GM19397 (cell line): Measurements from ENCODE around the gene TRIM73.
"Not testable (repeated sequence)": the region's sequence is repeated elsewhere in the genome, so short reads cannot be mapped to it uniquely, and the experiment has no call there.

ENCODE experiments used
- ATAC-seq: cut with Tn5 transposase; IDR thresholded peaks from one replicate; pipeline ENCODE4 v1.9.1; 2021; ENCODE audit warnings: mild to moderate bottlenecking, moderate library complexity; ENCODE audit not compliant: unreplicated experiment

Gene TRIM73

DNA sequence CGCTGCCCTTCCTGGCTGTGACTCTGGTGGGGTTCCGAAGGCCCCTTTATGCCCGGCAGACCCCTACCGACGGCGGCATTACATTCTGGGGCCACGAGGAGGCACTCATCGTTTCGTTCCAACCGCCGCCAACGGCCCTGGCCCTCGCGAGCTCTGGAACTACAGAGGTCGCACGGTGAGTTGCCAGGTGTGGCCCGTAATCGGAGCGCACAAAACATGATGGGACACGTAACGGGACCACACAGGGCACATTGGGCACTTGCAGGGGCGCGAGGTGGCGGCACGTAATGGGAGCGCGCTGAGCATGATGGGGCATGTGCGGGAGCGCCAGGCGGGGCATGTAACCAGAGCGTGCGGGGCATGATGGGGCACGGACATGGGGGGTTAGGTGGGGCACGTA lies at the start of gene TRIM73:
TRIM73 (plus strand) TSS at position 301 of the 400 bp plus-strand sequence. CDS start 3,305 bp downstream, outside the sequence.
- ATAC-seq: not testable (repeated sequence)

- ATAC-seq: peak; percentile 61
Observed at GRCh38 chr7:75358671-75359541, 36.5 kb upstream of the TRIM73 start.

- ATAC-seq: not testable (repeated sequence)
Observed at GRCh38 chr7:75359542-75359848, 35.9 kb upstream of the TRIM73 start.

DNA sequence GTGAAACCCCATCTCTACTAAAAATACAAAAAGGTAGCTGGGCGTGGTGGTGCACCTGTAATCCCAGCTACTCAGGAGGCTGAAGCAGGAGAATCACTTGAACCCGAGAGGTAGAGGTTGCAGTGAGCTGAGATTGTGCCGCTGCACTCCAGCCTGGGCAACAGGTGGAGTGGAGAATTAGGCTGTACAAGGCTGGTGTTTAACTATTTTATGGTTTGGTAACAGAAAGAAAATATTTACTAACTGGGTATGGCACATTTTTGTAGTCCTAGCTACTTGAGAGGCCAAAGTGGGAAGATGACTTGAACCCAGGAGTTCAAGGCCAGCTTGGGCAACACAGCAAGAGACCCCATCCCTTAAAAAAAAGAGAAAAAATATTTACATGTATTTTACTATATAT lies 31.4 kb upstream of the TRIM73 start:
- ATAC-seq: not testable (repeated sequence)

GRCh38 chr7:75366643-75367042 lies 28.8 kb upstream of the TRIM73 start:
- not testable (repeated sequence) for ATAC-seq

GRCh38 chr7:75367313-75367712 lies 28.1 kb upstream of the TRIM73 start:
- not testable (repeated sequence) for ATAC-seq

GRCh38 chr7:75374144-75374518 lies 21.3 kb upstream of the TRIM73 start:
- not testable (repeated sequence) for ATAC-seq

- not testable (repeated sequence) for ATAC-seq
Observed at GRCh38 chr7:75374519-75375317, 20.7 kb upstream of the TRIM73 start.

DNA sequence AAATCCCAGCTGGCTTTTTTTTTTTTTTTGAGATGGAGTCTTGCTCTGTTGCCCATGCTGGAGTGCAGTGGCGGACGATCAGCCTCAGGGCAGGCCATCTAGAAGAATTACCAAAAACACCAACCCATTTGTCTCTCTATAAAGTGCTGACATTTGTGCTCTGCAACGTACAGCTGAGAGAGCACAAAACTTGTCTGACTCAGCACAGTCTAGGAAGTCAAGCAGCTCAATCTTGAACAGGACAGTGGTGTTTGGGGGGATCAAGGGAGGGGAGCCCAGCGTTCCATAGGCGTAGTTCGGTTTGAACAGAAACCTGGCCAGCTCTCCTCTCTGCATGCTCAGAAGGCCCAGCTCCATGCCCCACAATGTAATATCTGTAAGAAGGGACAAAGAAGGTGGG lies 2.2 kb upstream of the TRIM73 start:
- not testable (repeated sequence) for ATAC-seq

GRCh38 chr7:75397865-75398264 lies 2.4 kb downstream of the TRIM73 start:
- ATAC-seq: not testable (repeated sequence)

DNA sequence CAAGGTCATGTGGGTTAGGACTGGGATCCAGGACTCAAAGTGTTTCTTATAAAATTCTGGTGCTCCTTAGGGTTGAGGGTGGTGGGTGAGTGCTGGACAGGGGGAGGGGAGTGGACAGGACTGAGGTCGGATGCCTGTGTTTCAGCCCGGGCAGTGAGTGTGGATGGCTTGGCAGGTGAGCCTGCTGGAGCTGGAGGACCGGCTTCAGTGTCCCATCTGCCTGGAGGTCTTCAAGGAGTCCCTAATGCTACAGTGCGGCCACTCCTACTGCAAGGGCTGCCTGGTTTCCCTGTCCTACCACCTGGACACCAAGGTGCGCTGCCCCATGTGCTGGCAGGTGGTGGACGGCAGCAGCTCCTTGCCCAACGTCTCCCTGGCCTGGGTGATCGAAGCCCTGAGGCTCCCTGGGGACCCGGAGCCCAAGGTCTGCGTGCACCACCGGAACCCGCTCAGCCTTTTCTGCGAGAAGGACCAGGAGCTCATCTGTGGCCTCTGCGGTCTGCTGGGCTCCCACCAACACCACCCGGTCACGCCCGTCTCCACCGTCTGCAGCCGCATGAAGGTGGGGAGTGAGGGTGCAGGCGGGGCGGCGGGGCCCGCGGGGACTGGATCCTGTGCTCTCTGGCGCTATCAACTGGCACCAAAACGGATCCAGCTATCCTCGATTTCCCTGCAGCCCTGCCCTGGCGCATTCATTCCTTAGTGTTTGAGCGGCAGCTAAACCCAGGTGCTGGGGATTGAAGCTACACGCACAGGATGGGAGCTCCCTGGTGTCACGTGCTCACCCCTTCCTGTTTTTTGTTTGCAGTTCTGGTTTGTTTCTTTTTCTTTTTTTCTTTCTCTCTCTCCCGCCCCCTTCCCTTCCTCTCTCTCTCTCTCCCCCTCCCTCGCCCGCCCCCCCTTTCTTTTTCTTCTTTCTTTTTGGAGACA lies 3.6 kb downstream of the TRIM73 start:
- not testable (repeated sequence) for ATAC-seq

- ATAC-seq: not testable (repeated sequence)
Observed at GRCh38 chr7:75400575-75400974, 5.1 kb downstream of the TRIM73 start.

- ATAC-seq: not testable (repeated sequence)
Observed at GRCh38 chr7:75403455-75404443, 8.3 kb downstream of the TRIM73 start.

- ATAC-seq: not testable (repeated sequence)
Observed at GRCh38 chr7:75404663-75405062, 9.2 kb downstream of the TRIM73 start.

DNA sequence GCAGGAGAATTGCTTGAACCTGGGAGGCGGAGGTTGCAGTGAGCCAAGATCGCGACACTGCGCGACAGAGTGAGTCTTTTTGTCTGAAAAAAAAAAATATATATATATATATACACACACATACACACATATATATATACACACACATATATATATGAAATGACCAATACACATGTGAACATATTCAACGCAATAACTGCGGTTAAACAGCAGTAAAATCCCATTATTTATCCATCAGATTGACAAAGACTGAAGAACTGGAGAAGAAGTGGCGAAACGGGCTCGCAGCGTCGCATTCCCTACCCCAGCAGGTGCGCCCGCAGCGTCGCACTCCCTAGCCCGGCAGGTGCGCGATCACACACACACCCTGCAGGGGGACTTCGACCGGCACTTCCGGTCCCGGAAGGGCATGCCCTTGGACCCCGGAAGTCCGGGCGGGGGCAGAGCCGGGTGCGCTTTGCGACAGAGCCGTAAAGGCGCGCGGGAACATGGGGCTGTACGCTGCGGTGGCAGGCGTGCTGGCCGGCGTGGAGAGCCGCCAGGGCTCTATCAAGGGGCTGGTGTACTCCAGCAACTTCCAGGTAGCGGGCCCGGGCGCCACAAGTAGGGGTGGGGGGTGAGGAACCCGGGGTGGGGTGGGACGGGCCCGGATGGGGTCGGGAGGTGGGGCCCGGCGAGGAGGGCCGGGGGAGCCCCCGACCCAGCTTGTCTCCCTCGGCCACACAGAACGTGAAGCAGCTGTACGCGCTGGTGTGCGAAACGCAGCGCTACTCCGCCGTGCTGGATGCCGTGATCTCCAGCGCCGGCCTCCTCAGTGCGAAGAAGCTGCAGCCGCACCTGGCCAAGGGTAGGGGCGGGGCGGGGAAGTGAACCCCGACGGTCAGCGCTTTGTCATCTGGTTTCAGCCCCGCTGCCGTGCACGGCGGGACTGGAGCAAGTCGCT lies 14.7 kb downstream of the TRIM73 start:
- ATAC-seq: peak; percentile 89

GRCh38 chr7:75410823-75411173 lies 15.4 kb downstream of the TRIM73 start:
- peak; percentile 1 for ATAC-seq

- ATAC-seq: not testable (repeated sequence)
Observed at GRCh38 chr7:75414204-75414603, 18.8 kb downstream of the TRIM73 start.

DNA sequence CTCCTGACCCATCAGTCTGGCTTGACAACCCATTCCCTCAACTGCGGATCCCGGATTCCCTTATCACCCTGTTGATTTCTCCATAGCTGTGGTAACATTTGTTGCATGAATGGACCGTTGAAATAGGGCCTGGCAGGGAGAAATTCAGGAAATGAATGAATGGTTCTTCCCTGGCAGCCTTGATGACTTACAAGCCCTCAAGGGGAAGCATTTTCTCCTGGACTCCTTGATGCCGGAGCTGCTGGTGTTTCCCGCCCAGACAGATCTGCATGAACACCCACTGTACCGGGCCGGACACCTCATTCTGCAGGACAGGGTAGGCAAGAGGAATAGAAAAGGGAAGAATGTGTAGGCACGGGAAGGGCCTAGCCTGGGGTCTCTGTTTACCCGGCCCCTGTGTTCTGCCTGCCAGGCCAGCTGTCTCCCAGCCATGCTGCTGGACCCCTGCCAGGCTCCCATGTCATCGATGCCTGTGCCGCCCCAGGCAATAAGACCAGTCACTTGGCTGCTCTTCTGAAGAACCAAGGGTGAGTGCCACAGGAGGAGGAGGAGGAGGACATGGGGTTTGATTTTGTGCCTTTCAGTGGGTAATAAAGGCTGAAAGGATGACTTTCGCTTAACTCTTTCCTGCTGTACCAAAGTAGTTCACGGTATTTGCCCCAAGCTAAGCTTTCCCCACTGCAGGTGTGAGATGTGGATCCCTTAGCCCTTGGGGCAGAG lies 19.4 kb downstream of the TRIM73 start:
- ATAC-seq: not testable (repeated sequence)
